GM12878 (cell line): ENCODE measurements around the gene EGFR.

Experiments
- CTCF ChIP-seq, 3 experiments: IDR thresholded peaks in 2 of 3; conservative IDR thresholded peaks in 1 of 3; 2 replicates each; pipeline ENCODE4 v1.5.1; 2011; ENCODE audit warnings: low read depth in 3 of 3, low read length in 3 of 3, mild to moderate bottlenecking in 3 of 3, control low read depth in 2 of 3, moderate library complexity in 2 of 3, inconsistent platforms in 1 of 3, mixed read lengths in 1 of 3; ENCODE audit not compliant: control insufficient read depth in 2 of 3, insufficient read depth in 1 of 3; ENCODE audit errors: extremely low read depth in 1 of 3
- HDAC2 ChIP-seq: fragments of 200-600 bp; sonication (generic); IDR thresholded peaks from 2 replicates; pipeline ENCODE4 v1.6.1; 2017
- JUND ChIP-seq: IDR thresholded peaks from 2 replicates; pipeline ENCODE4 v1.6.1; 2012; ENCODE audit warnings: low read depth, mild to moderate bottlenecking, low read length, improper control_type of control experiment, moderate library complexity
- MYB ChIP-seq: fragments of 150-350 bp; IDR thresholded peaks from 2 replicates; pipeline ENCODE4 v1.6.1; 2014; ENCODE audit warnings: mild to moderate bottlenecking, low read depth, low read length, borderline replicate concordance
- NR2F1 ChIP-seq: fragments of 450-650 bp; conservative IDR thresholded peaks from 2 replicates; pipeline ENCODE4 v1.6.1; 2017; ENCODE audit warnings: mild to moderate bottlenecking
- POLR2A ChIP-seq: IDR thresholded peaks from 2 replicates; pipeline ENCODE4 v1.6.1; 2011; ENCODE audit warnings: low read depth, mild to moderate bottlenecking, low read length
- RFX5 ChIP-seq: IDR thresholded peaks from 2 replicates; pipeline ENCODE4 v1.6.1; 2011; ENCODE audit warnings: low read depth, low read length, improper control_type of control experiment
- SUZ12 ChIP-seq: fragments of 200-600 bp; sonication (generic); IDR thresholded peaks from one replicate; pipeline ENCODE4 v1.6.1; 2018; ENCODE audit warnings: antibody characterized with exemption, mild to moderate bottlenecking; ENCODE audit not compliant: unreplicated experiment
- USF2 ChIP-seq: IDR thresholded peaks from 2 replicates; pipeline ENCODE4 v1.6.1; 2011; ENCODE audit warnings: low read depth, low read length, improper control_type of control experiment, borderline replicate concordance
- ZBTB4 ChIP-seq: fragments of 450-650 bp; formaldehyde crosslinking; IDR thresholded peaks from 2 replicates; pipeline ENCODE4 v1.4.0; 2022; ENCODE audit warnings: mild to moderate bottlenecking, moderate library complexity

DNA sequence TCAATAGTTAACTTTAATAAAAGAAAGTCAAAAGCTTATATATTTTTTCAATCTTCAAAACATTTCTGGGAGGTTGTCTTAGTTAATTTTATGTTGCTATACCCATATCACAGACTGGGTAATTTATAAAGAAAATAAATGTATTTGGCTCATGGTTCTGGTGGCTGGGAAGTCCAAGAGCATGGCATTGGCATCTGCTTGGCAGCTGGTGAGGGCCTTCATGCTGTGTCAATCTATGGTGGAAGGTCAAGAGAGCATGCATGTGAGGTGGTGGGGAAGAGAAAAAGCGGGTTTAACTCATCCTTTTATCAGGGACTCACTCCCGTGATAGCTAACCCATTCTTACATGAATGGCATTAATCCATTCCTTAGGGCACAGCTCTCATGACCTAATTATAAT, 119.8 kb downstream of the EGFR start:
- TF ChIP-seq MYB (no peak), NR2F1 (no peak), POLR2A (no peak), CTCF (IDR thresholded peaks at IDR 0.05 in 2 of 3, conservative IDR thresholded peaks at IDR 0.05 in 1 of 3; ENCODE audit: control insufficient read depth in 2 of 3, extremely low read depth in 1 of 3, insufficient read depth in 1 of 3, low read depth in 3 of 3, low read length in 3 of 3) (no peak), ZBTB4 (CRISPR knock-in tag) (no peak), USF2 (no peak), HDAC2 (no peak), SUZ12 (no peak), RFX5 (no peak), JUND (no peak)
